ENCODE data around the gene NOTUM. TPM values are rescaled to one million over a fixed set of nuclear protein-coding genes. Genes with fewer than 3 reads are reported as not detected.

Gene NOTUM
- total RNA-seq, 2 experiments from 2014 or later = 0.88 to 4.4 TPM

DNA sequence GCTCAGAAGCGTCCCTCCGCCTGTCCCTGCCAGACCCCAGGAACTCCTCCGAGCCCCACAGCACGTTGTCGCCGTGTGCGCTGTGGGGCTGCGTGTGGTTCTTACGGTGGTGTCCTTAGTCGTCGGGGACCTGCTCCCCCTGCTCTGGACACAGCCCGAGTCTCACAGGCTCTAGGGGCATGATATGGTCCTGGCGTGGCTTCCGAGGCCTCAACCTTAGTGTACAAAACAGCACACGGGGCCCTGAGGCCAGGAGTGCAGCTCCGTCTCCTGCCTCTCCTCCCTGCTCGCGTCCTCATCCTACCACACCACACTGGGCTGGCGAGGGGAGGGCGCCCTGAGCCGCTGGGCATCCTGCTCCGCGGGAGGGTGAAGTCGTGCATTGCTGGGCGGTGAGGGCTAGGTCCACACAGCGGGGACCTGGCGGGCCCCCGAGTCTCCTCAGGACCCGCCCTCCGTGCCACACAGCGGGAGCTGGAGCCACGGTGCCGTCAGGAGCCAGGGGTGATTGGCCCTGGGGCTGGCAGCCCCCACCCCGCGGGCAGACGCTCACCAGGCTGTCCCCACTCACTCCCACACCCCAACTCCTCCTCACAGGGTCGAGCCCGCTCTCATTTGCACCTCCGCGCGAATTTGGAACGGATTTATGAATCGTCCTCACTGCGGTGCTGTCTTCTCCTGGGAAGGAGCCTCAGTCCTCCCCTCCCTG lies 32.3 kb downstream of the NOTUM start:
- no peaks in the 10 kb centered on the region for H3K9me2 ChIP-seq (ENCODE audit: insufficient read depth, low read length)
- no TSS peak for BruUV-seq (replicated peaks)
- H3K36me3 ChIP-seq (ENCODE audit: insufficient read depth, low read length) = peaks cover 9% of the 10 kb centered on the region; the same call in 1 of the 2 replicates
- POLR2A ChIA-PET = interaction anchor here (0.7 to 1.7 kb wide), 3 partner anchors 11 to 15 kb away, joined by 3 to 5 read pairs (median 4); partner anchors contain the start of gene SIRT7
- no peaks in the 10 kb centered on the region for H3K9me3 ChIP-seq (ENCODE audit: low read length)
- H3K4me1 ChIP-seq (ENCODE audit: insufficient read depth, low read length, poor library complexity, severe bottlenecking) = peaks cover 34% of the 10 kb centered on the region
- H3K79me2 ChIP-seq (ENCODE audit: insufficient read depth, low read depth, low read length) = peaks cover 35% of the 10 kb centered on the region
- H3K27ac ChIP-seq (ENCODE audit: low read depth, low read length, poor library complexity, severe bottlenecking) = no peak overlapping the region
- H3K4me2 ChIP-seq (ENCODE audit: low read length) = peak overlapping the region; percentile 73
- peak overlapping the region; percentile 18; the same call in 1 of the 2 replicates for H2AFZ ChIP-seq (ENCODE audit: low read length)
- H4K20me1 ChIP-seq (ENCODE audit: insufficient read depth, low read length) = no peaks in the 10 kb centered on the region
- CTCF ChIA-PET (ENCODE audit: unreplicated experiment) = interaction anchor here (1.0 kb wide), 1 partner anchor 59 kb away, joined by 4 read pairs; no protein-coding TSS in a partner anchor
- intact Hi-C loops (cut with micrococcal nuclease; ENCODE audit: unreplicated experiment) = no loop called here
- TF ChIP-seq CTCF (conservative IDR thresholded peaks at IDR 0.05; ENCODE audit: low read length) (no peak), EZH2phosphoT487 (IDR thresholded peaks at IDR 0.05; ENCODE audit: borderline replicate concordance, low read depth, low read length) (no peak)
- peak; percentile 19 for DNase-seq (ENCODE audit: low spot score)
- H3K4me3 ChIP-seq (ENCODE audit: low read depth, low read length, poor library complexity, severe bottlenecking) = peak overlapping the region; percentile 68

DNA sequence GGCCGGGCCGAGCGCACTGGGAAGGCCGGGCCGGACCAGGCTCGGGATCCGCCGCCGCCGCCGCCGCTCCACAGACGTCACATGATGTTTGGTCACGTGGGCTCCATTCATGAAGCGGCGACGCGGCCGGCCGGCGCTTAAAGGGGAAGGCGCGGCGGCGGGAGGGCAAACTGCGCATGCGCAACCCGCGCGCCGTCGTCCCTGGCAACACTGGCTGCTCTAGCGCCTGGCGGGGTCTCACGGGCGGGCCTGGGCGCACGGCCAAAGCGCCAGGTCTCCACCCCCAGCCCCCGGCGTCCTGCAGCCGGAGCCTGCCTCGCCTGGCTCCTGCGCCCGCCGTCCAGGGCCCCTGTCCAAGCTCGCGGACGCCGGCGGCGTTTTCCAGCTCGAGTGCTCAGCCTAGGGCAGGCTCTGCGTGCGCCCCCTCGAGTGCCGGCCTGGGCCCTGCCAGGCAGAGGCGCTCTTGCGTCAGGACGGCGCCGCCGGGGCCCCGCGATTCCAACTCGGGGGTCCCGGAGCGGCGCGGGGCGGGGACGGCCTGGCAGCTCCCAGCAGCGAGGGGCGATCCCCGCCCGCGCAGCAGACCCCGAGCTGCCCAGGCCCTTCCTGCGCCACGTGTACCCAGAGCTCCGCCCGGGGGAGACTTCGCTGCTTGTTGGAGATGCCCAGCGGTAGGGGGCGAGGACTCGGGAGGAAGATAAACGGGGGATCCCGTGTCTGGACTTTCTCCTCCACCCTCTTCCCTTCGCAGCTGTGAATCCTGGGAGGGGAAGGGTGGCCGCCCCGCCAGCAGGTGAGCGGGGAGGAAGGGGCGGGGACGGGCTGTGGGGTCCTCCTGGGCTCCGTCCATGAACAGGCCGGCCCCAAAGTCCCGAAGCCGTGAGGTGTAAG lies 33.1 kb downstream of the NOTUM start, which contains the start of gene MAFG:
Gene MAFG (minus strand): TSS at position 83 of the 891 bp plus-strand sequence. CDS start 4,550 bp downstream, outside the sequence.
- BruUV-seq (replicated peaks) = no TSS peak
- peak; percentile 98 for DNase-seq (ENCODE audit: low spot score)
- Histone ChIP-seq H3K9me3 (ENCODE audit: low read length) (no peaks in the 10 kb centered on the region), H3K9me2 (ENCODE audit: insufficient read depth, low read length) (no peaks in the 10 kb centered on the region), H3K4me3 (ENCODE audit: low read depth, low read length, poor library complexity, severe bottlenecking) (peak within 1 kb of the TSS; percentile 80), H2AFZ (ENCODE audit: low read length) (peak within 1 kb of the TSS; percentile 18), H4K20me1 (ENCODE audit: insufficient read depth, low read length) (no peaks in the 10 kb centered on the region), H3K27ac (ENCODE audit: low read depth, low read length, poor library complexity, severe bottlenecking) (peak within 1 kb of the TSS; percentile 60), H3K36me3 (ENCODE audit: insufficient read depth, low read length) (peaks cover 2% of the 10 kb centered on the region; the same call in 1 of the 2 replicates), H3K4me2 (ENCODE audit: low read length) (peak within 1 kb of the TSS; percentile 85), H3K79me2 (ENCODE audit: insufficient read depth, low read depth, low read length) (peaks cover 37% of the 10 kb centered on the region), H3K4me1 (ENCODE audit: insufficient read depth, low read length, poor library complexity, severe bottlenecking) (peaks cover 34% of the 10 kb centered on the region)
- intact Hi-C loops (cut with micrococcal nuclease; ENCODE audit: unreplicated experiment) = loop anchor here (2.0 kb wide), 2 partner anchors 57 to 215 kb away; partner anchors contain the start of genes ARHGDIA and SLC25A10
- TF ChIP-seq CTCF (conservative IDR thresholded peaks at IDR 0.05; ENCODE audit: low read length) (peak; percentile 84), EZH2phosphoT487 (IDR thresholded peaks at IDR 0.05; ENCODE audit: borderline replicate concordance, low read depth, low read length) (no peak)
- ChIA-PET CTCF (ENCODE audit: unreplicated experiment) (interaction anchor here (0.6 to 1.0 kb wide), 2 partner anchors 59 to 224 kb away, joined by 4 read pairs; partner anchors contain the start of gene MRPL12), POLR2A (interaction anchor here (0.7 to 1.7 kb wide), 4 partner anchors 11 to 110 kb away, joined by 3 to 5 read pairs (median 4); partner anchors contain the start of gene DCXR)
